HepG2 (cell line): ENCODE results near the gene SYTL2. TPM values are rescaled to one million over a fixed set of nuclear protein-coding genes. Genes with fewer than 3 reads are reported as not detected.

Experiments used
- CAMTA2 ChIP-seq: sonication (generic); formaldehyde crosslinking; IDR thresholded peaks from 2 replicates; pipeline ENCODE4 v1.4.0; 2020; ENCODE audit warnings: mild to moderate bottlenecking, missing genetic modification reagents, borderline replicate concordance
- CREBL2 ChIP-seq: sonication (generic); formaldehyde crosslinking; IDR thresholded peaks from 2 replicates; pipeline ENCODE4 v1.8.1; 2023; ENCODE audit warnings: missing genetic modification reagents, mild to moderate bottlenecking, borderline replicate concordance
- EZH2 ChIP-seq: conservative IDR thresholded peaks from 2 replicates; pipeline ENCODE4 v1.6.1; 2012; ENCODE audit warnings: mild to moderate bottlenecking, low read depth, low read length, moderate library complexity
- GATAD2A ChIP-seq: IDR thresholded peaks from 2 replicates; pipeline ENCODE4 v1.6.1; 2016
- GMEB2 ChIP-seq: IDR thresholded peaks from 2 replicates; pipeline ENCODE4 v1.6.1; 2016; ENCODE audit warnings: missing biosample characterization, missing genetic modification reagents, low read depth
- MXD1 ChIP-seq: sonication (generic); formaldehyde crosslinking; IDR thresholded peaks from 2 replicates; pipeline ENCODE4 v1.4.0; 2020; ENCODE audit warnings: mild to moderate bottlenecking, missing genetic modification reagents
- NFKB2 ChIP-seq: sonication (generic); formaldehyde crosslinking; IDR thresholded peaks from 2 replicates; pipeline ENCODE4 v1.4.0; 2020; ENCODE audit warnings: missing genetic modification reagents, borderline replicate concordance
- NFYB ChIP-seq: sonication (generic); formaldehyde crosslinking; IDR thresholded peaks from 2 replicates; pipeline ENCODE4 v1.4.0; 2020; ENCODE audit warnings: missing genetic modification reagents
- RARA ChIP-seq: IDR thresholded peaks from 2 replicates; pipeline ENCODE4 v1.6.1; 2016; ENCODE audit warnings: missing genetic modification reagents, missing compliant biosample characterization
- SATB2 ChIP-seq: sonication (generic); formaldehyde crosslinking; IDR thresholded peaks from 2 replicates; pipeline ENCODE4 v1.5.0; 2020; ENCODE audit warnings: missing genetic modification reagents
- SNAPC2 ChIP-seq: sonication (generic); formaldehyde crosslinking; IDR thresholded peaks from 2 replicates; pipeline ENCODE4 v1.8.1; 2022; ENCODE audit warnings: mild to moderate bottlenecking, missing genetic modification reagents
- SP5 ChIP-seq: IDR thresholded peaks from 2 replicates; pipeline ENCODE4 v1.6.1; 2016; ENCODE audit warnings: low read depth, borderline replicate concordance
- SRSF1 ChIP-seq: fragments of 200-400 bp; formaldehyde crosslinking; optimal IDR thresholded peaks from 2 replicates; pipeline ENCODE3; 2017; ENCODE audit warnings: mild to moderate bottlenecking, low read depth, low read length, moderate library complexity
- SRSF9 ChIP-seq: fragments of 200-400 bp; formaldehyde crosslinking; IDR thresholded peaks from 2 replicates; pipeline ENCODE4 v1.6.1; 2018; ENCODE audit warnings: borderline replicate concordance, mild to moderate bottlenecking, low read depth, low read length; ENCODE audit not compliant: insufficient read depth, poor library complexity, severe bottlenecking
- THAP8 ChIP-seq: sonication (generic); formaldehyde crosslinking; IDR thresholded peaks from 2 replicates; pipeline ENCODE4 v1.5.1; 2020; ENCODE audit warnings: missing genetic modification reagents, mild to moderate bottlenecking, borderline replicate concordance
- TRIM22 ChIP-seq: fragments of 450-650 bp; IDR thresholded peaks from 2 replicates; pipeline ENCODE4 v1.6.1; 2017
- XBP1 ChIP-seq: sonication (generic); formaldehyde crosslinking; IDR thresholded peaks from 2 replicates; pipeline ENCODE4 v1.5.0; 2020; ENCODE audit warnings: missing genetic modification reagents
- ZBTB21 ChIP-seq: sonication (generic); formaldehyde crosslinking; IDR thresholded peaks from 2 replicates; pipeline ENCODE4 v1.4.0; 2020; ENCODE audit warnings: missing genetic modification reagents
- ZBTB34 ChIP-seq: sonication (generic); formaldehyde crosslinking; IDR thresholded peaks from 2 replicates; pipeline ENCODE4 v1.8.0; 2022; ENCODE audit warnings: mild to moderate bottlenecking, missing genetic modification reagents
- ZC3H4 ChIP-seq: sonication (generic); formaldehyde crosslinking; IDR thresholded peaks from 2 replicates; pipeline ENCODE4 v1.4.0; 2020; ENCODE audit warnings: missing genetic modification reagents, borderline replicate concordance
- ZNF180 ChIP-seq: sonication (generic); formaldehyde crosslinking; IDR thresholded peaks from 2 replicates; pipeline ENCODE4 v1.4.0; 2020; ENCODE audit warnings: low read depth, missing genetic modification reagents, borderline replicate concordance
- ZNF329 ChIP-seq: sonication (generic); formaldehyde crosslinking; IDR thresholded peaks from 2 replicates; pipeline ENCODE4 v1.9.0; 2021; ENCODE audit warnings: low read depth, mild to moderate bottlenecking, missing genetic modification reagents
- ZNF570 ChIP-seq: sonication (generic); formaldehyde crosslinking; IDR thresholded peaks from 2 replicates; pipeline ENCODE4 v1.4.0; 2020; ENCODE audit warnings: mild to moderate bottlenecking, missing genetic modification reagents, borderline replicate concordance
- ZNF589 ChIP-seq: sonication (generic); formaldehyde crosslinking; conservative IDR thresholded peaks from 2 replicates; pipeline ENCODE4 v1.8.0; 2022; ENCODE audit warnings: mild to moderate bottlenecking, moderate library complexity, missing genetic modification reagents
- ZNF619 ChIP-seq: sonication (generic); formaldehyde crosslinking; IDR thresholded peaks from 2 replicates; pipeline ENCODE4 v1.4.0; 2020; ENCODE audit warnings: mild to moderate bottlenecking, missing genetic modification reagents
- ZSCAN30 ChIP-seq: sonication (generic); formaldehyde crosslinking; IDR thresholded peaks from 2 replicates; pipeline ENCODE4 v1.5.0; 2020; ENCODE audit warnings: mild to moderate bottlenecking, missing genetic modification reagents
- polyA plus RNA-seq, 8 experiments: library from polyadenylated mRNA; depleted of rRNA in 3 of 8; stranded (reverse) in 7 of 8; unstranded in 1 of 8; fragments of >200 nt; fragmentation: Illumina TruSeq in 4 of 8; extraction: Trizol in 4 of 8; gene quantifications; 2 replicates each; pipeline versions ENCODE4 v1.2.1 to v1.2.3, GENCODE V29; 2011 to 2016; ENCODE audit warnings: low read depth in 4 of 8, missing spikeins in 1 of 8, mixed read lengths in 1 of 8; ENCODE audit not compliant: insufficient read depth in 1 of 8
- total RNA-seq, 5 experiments: library from RNA; depleted of rRNA; stranded (reverse); fragments of >200 nt; fragmentation: Illumina TruSeq; extraction: Trizol; gene quantifications; 2 replicates each; pipeline ENCODE4 v1.2.3, GENCODE V29; 2016; ENCODE audit warnings: low read depth in 1 of 5

The SYTL2 gene
- total and polyA plus RNA-seq, 2 of the 13 experiments (the other 11 are each of a cell fraction or from before 2014, with no cell fraction given): 0.77 to 0.90 TPM

GRCh38 chr11:85647604-85648299 lies 163.2 kb downstream of the SYTL2 start, which contains the start of gene TMEM126A (continued):
- no peak for TF ChIP-seq ZNF329 (CRISPR knock-in tag)
- peak; percentile 86 for TF ChIP-seq NFYB (CRISPR knock-in tag)
- no peak for TF ChIP-seq CAMTA2
- TF ChIP-seq ZBTB21: peak; percentile 40; the same call in 1 of the 2 replicates
- no peak for TF ChIP-seq ZNF589 (CRISPR knock-in tag)
- no peak for TF ChIP-seq MXD1 (CRISPR knock-in tag)
- TF ChIP-seq SRSF1: no peak
- TF ChIP-seq GMEB2: no peak
- TF ChIP-seq GATAD2A (CRISPR knock-in tag): 0 out of 2 replicates have a peak, but pooled peaks have one; percentile 28
- TF ChIP-seq SNAPC2 (CRISPR knock-in tag): peak; percentile 77; the same call in 1 of the 2 replicates
- no peak for TF ChIP-seq CREBL2
- TF ChIP-seq SP5: no peak
- TF ChIP-seq EZH2: no peak
- TF ChIP-seq NFKB2: peak; percentile 54; the same call in 1 of the 2 replicates
- no peak for TF ChIP-seq ZNF570 (CRISPR knock-in tag)
- TF ChIP-seq SRSF9: no peak
- peak; percentile 30; the same call in 1 of the 2 replicates for TF ChIP-seq RARA (CRISPR knock-in tag)
- TF ChIP-seq ZBTB34 (CRISPR knock-in tag): no peak; the same call in 1 of the 2 replicates
- TF ChIP-seq ZC3H4 (CRISPR knock-in tag): no peak
- TF ChIP-seq ZNF180 (CRISPR knock-in tag): no peak
- TF ChIP-seq ZNF619 (CRISPR knock-in tag): no peak
- no peak for TF ChIP-seq THAP8
- TF ChIP-seq XBP1 (CRISPR knock-in tag): no peak
- TF ChIP-seq ZSCAN30: peak; percentile 21; the same call in 1 of the 2 replicates
- TF ChIP-seq TRIM22: no peak
- TF ChIP-seq SATB2: no peak
